GM12892 (cell line): ENCODE measurements around the gene LIN28A.
A peak's percentile ranks its signal among the peaks of the same experiment; 100 is the strongest.

Source experiments
- DNase-seq: peaks from one replicate; pipeline ENCODE4 v3.0.0; 2011; ENCODE audit not compliant: insufficient read length
- FAIRE-seq: peaks from 2 replicates; lab custom pipeline; 2011; peaks lifted over from hg19 to GRCh38; lab: Jason Lieb, UNC
- POLR2A ChIP-seq: IDR thresholded peaks from 2 replicates; pipeline ENCODE4 v1.6.1; 2011; ENCODE audit warnings: low read depth, low read length, control low read depth
- POLR2AphosphoS5 ChIP-seq: IDR thresholded peaks from 2 replicates; pipeline ENCODE4 v1.6.1; 2011; ENCODE audit warnings: low read depth, low read length, control low read depth
- TAF1 ChIP-seq: IDR thresholded peaks from 2 replicates; pipeline ENCODE4 v1.6.1; 2011; ENCODE audit warnings: low read depth, mild to moderate bottlenecking, control low read depth, low read length, borderline replicate concordance

LIN28A gene

GRCh38 chr1:26468911-26469310 is 58.3 kb downstream of the LIN28A start:
- no peak for TF ChIP-seq TAF1
- no peak for TF ChIP-seq POLR2A
- no peak for TF ChIP-seq POLR2AphosphoS5
- DNase-seq (no peak), FAIRE-seq (no peak)

- no peak for DNase-seq
- no peak for FAIRE-seq
- TF ChIP-seq POLR2AphosphoS5 (no peak), POLR2A (no peak), TAF1 (no peak)
These were observed 58.9 kb downstream of the LIN28A start for GRCh38 chr1:26469558-26469957.

- no peak; the same call in 1 of the 2 replicates for TF ChIP-seq POLR2A
- TF ChIP-seq POLR2AphosphoS5: no peak
- no peak for TF ChIP-seq TAF1
- FAIRE-seq (no peak), DNase-seq (no peak)
These were observed 60.4 kb downstream of the LIN28A start for GRCh38 chr1:26470878-26471497.

- no peak for TF ChIP-seq TAF1
- no peak for TF ChIP-seq POLR2A
- TF ChIP-seq POLR2AphosphoS5: 0 out of 2 replicates have a peak, but pooled peaks have one; percentile 20
- no peak for FAIRE-seq
- DNase-seq: no peak
These were observed 61.1 kb downstream of the LIN28A start for GRCh38 chr1:26471498-26472319.

- FAIRE-seq (peak; percentile 86), DNase-seq (peak; percentile 79)
- peak; percentile 72 for TF ChIP-seq POLR2AphosphoS5
- TF ChIP-seq TAF1: peak; percentile 43; the same call in 1 of the 2 replicates
- peak; percentile 80; the same call in 1 of the 2 replicates for TF ChIP-seq POLR2A
These were observed 61.8 kb downstream of the LIN28A start, which contains the start of gene HMGN2 for GRCh38 chr1:26472320-26472900. TSS of gene HMGN2 (plus strand) at chr1:26472440. CDS start at chr1:26472613, 173 bp downstream.

- DNase-seq: peak; percentile 89
- FAIRE-seq: peak; percentile 92
- TF ChIP-seq POLR2AphosphoS5 (peak; percentile 48), POLR2A (peak; percentile 45; the same call in 1 of the 2 replicates), TAF1 (no peak)
These were observed 62.6 kb downstream of the LIN28A start for GRCh38 chr1:26472901-26473845.

GRCh38 chr1:26474818-26475217 is 64.2 kb downstream of the LIN28A start:
- TF ChIP-seq POLR2AphosphoS5: no peak
- no peak for TF ChIP-seq TAF1
- no peak for TF ChIP-seq POLR2A
- no peak for FAIRE-seq
- no peak for DNase-seq

- TF ChIP-seq POLR2AphosphoS5 (peak; percentile 24), TAF1 (no peak), POLR2A (0 out of 2 replicates have a peak, but pooled peaks have one; percentile 3)
- DNase-seq (no peak), FAIRE-seq (no peak)
These were observed 65.4 kb downstream of the LIN28A start for GRCh38 chr1:26475989-26476388.

GRCh38 chr1:26476958-26477357 is 66.3 kb downstream of the LIN28A start:
- FAIRE-seq (no peak), DNase-seq (no peak)
- TF ChIP-seq POLR2AphosphoS5 (peak; percentile 15; the same call in 1 of the 2 replicates), TAF1 (no peak), POLR2A (peak; percentile 22; the same call in 1 of the 2 replicates)

- DNase-seq (no peak), FAIRE-seq (no peak)
- no peak for TF ChIP-seq TAF1
- TF ChIP-seq POLR2AphosphoS5: peak; percentile 45; the same call in 1 of the 2 replicates
These were observed 67.0 kb downstream of the LIN28A start for GRCh38 chr1:26477446-26478152.
